M059J (cell line): ENCODE data around the gene ANKIB1. TPM values are rescaled to one million over a fixed set of nuclear protein-coding genes. Genes with fewer than 3 reads are reported as not detected.
"Not testable (repeated sequence)": the region's sequence is repeated elsewhere in the genome, so short reads cannot be mapped to it uniquely, and the experiment has no call there.

Experiments
- DNase-seq: peaks from one replicate; pipeline ENCODE4 v3.0.0-alpha.2; 2012; ENCODE audit warnings: low read depth
- total RNA-seq: library from RNA; depleted of rRNA; stranded (reverse); fragments of >200 nt; shearing (Covaris generic); gene quantifications from 2 replicates; pipeline ENCODE4 v1.2.3, GENCODE V29; 2014

Gene ANKIB1
- total RNA-seq, 1 experiment from 2014 or later, result 56.9 TPM

DNA sequence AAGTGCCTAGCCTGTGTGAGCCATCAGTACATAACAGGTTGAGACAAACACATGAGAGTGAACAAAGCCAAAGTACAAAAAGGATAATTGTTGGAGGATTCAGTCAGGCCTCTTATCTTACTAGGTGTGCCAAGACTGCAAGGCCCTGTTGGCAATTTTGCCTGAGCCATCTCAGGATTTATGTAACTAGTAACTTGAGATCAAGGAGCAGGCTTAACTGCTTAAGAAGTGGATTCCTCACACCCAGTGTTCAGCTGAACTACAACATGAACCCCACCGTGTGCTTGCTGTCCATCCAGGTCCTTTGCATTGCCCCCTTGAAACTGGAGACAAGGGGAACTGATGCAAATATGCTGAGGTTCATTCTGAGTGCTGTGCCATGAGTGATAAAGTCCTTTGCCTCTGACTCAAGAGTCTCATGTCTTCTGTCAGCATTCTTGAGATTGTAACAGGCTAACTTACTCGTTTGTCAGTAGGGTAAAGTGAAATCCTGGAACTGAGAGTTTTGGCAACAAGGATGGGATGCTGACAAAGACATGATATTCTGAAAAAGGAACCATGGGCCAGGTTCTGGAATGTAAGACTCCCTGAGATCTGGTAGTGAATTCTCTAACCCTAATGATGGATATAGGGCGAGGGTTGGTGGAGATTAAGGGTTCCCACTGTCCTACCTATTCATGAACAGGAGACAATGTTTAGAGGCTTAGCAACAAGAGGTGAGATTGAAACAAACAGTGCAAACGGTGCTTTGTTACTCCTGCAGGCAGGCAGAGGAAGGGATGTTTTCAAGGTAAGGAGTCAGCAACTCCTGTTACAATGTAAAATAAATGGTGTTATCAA, 157.4 kb downstream of the ANKIB1 start:
- DNase-seq, result no peak

DNA sequence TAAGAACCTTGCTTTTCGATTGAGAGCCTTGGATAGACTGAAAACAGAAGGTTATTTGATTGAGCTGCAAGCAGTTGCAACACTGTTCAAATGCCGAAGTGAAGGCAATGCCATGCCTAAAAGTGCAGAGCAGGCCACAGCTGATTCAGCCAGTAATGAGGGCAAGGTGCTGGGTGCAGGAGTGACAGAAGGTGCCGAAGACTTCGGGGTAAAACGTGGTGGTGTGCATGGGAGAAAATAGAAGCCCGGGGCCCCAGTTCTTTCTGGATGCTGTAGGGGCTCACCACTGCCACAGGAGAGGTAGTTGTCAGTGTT, 157.9 kb downstream of the ANKIB1 start:
- no peak for DNase-seq

- peak; percentile 8 for DNase-seq
Measured at GRCh38 chr7:92404170-92404614, 158.4 kb downstream of the ANKIB1 start.

DNA sequence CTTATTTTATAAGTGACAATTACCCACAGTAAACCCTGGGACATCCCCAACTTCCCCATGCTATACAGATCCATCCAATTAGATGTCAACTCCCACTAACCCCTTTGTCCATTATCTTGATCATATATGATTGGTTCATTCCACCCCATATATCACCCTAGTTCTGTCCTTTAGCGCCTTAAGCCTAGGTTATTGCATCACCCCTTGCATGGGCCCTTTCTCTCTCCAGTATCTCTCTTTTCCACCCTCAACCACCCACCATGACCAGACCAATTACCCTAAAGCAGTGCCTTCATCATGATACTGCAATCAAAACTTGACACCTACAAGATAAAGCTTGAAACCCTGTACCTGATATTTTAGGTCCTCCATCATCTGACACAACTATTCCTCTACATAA, 163.6 kb downstream of the ANKIB1 start:
- DNase-seq, result no peak

GRCh38 chr7:92410162-92410561, 164.4 kb downstream of the ANKIB1 start:
- DNase-seq, result not testable (repeated sequence)

- no peak for DNase-seq
Measured at GRCh38 chr7:92412745-92413144, 167.0 kb downstream of the ANKIB1 start.

GRCh38 chr7:92413550-92413949, 167.8 kb downstream of the ANKIB1 start:
- no peak for DNase-seq

DNA sequence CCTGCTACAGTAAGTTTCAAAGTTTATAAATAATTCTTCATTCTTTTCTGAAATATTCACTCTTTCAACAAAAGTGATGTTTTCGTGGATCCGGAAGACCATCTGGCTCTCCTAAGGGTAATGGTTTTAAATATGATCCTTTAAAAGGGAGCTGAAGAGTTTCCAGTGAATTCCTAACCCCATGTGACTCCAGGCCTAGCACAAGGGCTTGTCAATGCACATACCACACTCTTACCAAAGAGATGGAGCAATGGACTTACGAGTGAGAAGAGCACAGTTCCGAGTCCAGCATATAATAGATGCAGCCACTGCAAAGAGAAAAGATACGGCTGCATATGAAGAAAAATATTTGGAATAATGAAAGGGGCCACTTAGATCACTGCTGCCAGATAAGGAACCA, 169.5 kb downstream of the ANKIB1 start:
- DNase-seq, result no peak

- DNase-seq, result no peak
Measured at GRCh38 chr7:92417913-92418312, 172.1 kb downstream of the ANKIB1 start.

DNA sequence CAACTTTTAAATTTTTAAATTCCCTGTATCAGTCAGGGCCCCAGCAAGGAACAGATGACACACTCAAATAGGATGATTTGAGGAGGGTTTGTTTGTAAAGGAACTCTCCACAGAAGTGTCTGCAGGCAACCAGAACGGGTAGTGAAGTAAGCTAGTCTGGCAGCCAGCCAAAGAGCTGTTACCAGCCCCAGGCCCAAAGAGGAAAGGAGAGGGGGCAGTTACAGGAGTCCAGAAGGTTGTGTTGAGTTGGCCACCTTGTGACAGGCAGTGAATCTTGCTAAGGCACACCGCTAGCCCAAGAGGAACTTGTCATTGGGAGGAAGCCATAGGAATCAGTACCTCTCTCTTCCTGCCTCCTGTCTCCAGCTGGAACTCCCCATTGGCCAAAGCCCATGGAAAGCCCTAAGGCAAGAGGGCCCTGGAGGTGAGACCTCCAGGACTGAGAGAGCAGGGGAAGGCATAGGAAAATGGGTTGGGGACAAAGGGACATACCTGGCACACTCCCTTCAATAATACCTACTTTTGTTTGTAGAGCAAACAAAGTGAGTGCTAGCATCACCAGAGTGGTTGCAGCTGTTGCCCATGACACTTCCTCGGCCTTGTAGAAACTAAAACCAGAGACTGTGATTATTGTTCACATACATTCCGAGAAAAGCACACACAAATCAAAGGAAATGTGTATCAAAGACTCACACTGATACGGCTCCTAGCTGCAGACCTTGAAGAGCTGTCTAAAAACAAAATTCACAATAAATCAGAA, 176.1 kb downstream of the ANKIB1 start:
- peak; percentile 8 for DNase-seq

- no peak for DNase-seq
Measured at GRCh38 chr7:92422926-92423325, 177.2 kb downstream of the ANKIB1 start.

GRCh38 chr7:92423710-92424131, 177.9 kb downstream of the ANKIB1 start:
- DNase-seq, result no peak

GRCh38 chr7:92425311-92425947, 179.7 kb downstream of the ANKIB1 start:
- no peak for DNase-seq

- DNase-seq, result no peak
Measured at GRCh38 chr7:92427193-92427592, 181.4 kb downstream of the ANKIB1 start.

DNA sequence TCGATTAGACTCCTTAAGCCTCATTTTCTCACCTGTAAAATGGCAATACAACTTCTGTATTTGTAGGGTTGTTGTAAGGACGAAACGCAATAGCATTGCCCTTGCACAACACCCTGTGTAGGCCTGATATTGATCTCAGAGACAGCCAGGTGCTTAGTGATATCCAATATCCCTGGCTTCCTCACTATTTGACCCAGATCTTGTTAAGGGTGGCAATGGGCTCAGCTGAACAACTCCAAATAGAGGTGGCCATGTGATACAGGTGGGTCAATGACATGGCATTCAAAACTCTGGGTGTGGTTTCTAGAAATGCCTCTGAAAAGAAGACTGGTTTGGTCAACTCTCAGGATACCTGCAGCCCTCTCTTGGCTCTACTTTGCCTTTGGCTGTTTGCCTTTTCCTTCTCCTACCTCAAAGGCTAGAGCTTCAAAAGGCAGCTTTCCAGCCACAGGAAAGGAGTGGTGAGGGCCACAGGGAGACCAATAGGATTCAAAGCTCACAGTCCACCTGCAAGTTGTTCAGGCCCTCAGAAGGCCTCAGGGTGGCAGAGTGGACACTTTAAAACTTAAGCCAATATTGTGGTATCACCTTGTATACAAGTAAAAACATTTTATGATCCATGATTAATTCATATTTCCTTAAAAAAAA, 186.6 kb downstream of the ANKIB1 start:
- no peak for DNase-seq

DNA sequence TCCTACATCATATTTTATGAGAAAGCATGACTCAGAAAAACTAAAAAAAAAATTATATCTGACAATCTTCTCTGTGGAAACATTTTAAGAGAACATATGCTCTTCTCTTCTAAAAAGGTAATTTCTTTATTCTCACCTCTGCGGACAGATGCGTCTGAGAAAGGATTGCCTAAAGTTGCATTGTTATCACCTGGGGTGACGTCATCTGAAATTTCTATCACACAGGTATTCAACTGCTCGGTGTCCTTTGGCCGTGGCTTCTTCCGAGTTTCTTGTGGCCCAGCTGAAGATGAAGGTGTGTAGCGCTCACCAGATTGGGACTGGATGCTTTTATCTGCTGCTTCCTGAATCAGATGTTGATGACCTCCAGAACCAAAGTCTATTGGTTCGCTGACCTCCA, 187.2 kb downstream of the ANKIB1 start:
- no peak for DNase-seq

GRCh38 chr7:92435542-92435941, 189.8 kb downstream of the ANKIB1 start:
- DNase-seq, result no peak

GRCh38 chr7:92436612-92437445, 191.1 kb downstream of the ANKIB1 start:
- DNase-seq, result no peak

DNA sequence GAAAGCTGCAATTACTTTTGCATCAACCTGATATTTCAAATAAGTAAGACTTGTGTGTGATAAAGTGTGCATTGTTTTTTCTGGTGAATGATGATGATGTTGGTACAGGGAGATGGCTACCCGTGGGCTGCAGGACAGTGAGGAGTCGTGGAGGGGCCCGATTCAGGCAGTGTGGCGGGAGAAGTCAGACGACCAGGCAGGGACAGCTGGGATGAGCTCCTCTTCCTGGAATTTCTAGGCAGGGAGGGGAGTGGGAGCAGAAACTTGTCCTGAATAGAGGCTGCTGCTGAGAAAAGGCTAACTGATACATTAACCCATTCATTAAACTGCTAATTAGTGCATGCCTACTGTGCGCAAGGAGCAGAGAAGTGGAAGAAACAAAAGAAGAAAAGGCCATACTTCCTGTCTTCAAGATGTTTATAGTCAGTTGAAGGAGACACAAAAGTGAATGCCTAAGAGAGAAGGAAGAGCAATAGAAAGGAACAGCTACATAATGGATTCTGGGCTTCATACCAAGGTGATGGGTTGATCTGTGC, 192.2 kb downstream of the ANKIB1 start:
- DNase-seq, result no peak

DNA sequence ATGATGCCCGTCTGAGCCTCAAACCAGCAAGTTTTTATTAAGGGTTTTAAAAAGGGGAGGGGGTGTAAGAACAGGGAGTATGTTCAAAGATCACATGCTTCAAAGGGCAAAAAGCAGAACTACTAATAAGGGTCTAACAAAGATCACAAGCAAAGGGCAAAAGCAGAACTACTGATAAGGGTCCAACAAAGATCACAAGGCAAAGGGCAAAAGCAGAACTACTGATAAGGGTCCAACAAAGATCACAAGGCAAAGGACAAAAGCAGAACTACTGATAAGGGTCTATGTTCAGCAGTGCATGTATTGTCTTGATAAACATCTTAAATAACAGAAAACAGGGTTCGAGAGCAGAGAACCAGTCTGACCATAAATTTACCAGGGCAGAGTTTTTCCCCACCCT, 196.9 kb downstream of the ANKIB1 start:
- not testable (repeated sequence) for DNase-seq

DNA sequence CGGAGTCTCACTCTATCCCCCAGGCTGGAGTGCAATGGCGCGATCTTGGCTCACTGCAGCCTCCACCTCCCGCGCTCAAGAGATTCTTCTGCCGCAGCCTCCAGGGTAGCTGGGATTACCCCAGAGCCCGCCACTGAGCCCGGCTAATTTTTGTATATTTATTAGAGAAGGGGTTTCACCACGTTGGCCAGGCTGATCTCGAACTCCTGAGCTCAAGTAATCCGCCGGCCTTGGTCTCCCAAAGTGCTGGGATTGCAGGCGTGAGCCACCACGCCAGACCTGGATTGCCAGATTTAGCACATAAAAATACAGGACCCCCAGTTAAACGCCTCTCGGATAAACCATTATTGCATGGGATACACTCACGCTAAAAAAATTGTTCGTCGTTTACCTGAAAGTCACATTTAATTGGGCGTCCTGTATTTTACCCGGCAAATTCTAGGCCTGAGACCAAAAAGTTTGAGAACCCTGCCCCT, 201.1 kb downstream of the ANKIB1 start:
- DNase-seq, result no peak
